Activated T-cell treated with anti-CD3 and anti-CD28 coated beads for 48 hours (primary cell): ENCODE data around the gene DIAPH3.

Source experiments
- DNase-seq: peaks from one replicate; pipeline ENCODE4 v3.0.0-alpha.2; 2020; ENCODE audit warnings: low read depth

DIAPH3 gene

DNA sequence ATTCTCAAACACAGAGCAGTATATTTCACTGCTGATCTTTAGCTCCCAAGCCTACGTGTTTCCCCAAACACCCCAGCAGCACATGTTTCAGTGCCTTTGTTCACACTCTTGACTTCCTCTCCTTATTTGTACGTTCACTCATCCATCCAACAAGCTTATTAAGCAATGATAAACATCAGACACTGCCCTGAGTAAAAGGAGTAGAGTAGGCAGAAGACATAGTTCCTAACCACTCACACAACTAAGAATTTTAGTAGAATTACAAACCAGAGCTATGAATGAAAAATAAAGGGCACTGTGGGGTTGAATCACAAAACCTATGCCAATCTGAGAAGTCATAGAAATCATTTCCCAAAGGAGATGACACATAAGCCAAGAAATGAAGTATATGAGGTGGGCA is 213.5 kb downstream of the DIAPH3 start:
- DNase-seq, result no peak

DNA sequence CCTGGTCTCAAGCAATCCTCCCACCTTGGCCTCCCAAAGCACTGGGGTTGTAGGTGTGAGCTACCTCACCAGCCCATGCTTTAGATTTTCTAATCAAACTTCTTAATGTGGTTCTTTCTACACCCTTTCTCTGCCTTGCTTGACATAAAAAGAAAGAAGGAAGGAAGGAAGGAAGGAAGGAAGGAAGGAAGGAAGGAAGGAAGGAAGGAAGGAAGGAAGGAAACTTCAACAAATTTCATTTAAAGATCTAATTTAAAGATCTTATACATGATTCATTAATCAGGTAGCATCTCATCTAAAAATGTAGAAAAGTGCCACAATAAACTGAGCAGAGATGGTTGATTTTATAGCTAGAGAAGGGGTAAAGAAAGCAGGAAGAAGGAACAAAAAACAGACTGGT is 215.0 kb downstream of the DIAPH3 start:
- no peak for DNase-seq

- DNase-seq, result no peak
Observed at GRCh38 chr13:59946944-59947343, 216.8 kb downstream of the DIAPH3 start.

DNA sequence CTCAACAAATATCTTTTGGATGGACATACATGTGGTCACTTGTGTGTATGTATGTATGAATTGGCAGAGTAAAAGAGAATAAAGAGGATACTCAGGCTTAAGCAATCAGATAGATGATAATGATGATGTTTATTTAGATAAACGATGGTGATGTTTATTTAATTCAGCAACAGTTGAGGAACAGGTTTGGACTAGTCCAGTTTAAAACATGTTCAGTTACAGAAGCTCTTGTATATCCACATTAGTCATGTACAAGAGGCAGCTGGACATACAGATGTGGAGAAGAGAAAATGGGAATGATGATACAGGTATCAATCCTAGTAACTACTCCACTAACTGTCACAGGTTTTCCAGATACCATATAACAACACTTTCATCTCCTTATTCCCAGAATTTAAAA is 232.1 kb downstream of the DIAPH3 start:
- no peak for DNase-seq

- DNase-seq, result no peak
Observed at GRCh38 chr13:59924256-59924655, 239.5 kb downstream of the DIAPH3 start.

GRCh38 chr13:59915252-59915651 is 248.5 kb downstream of the DIAPH3 start:
- DNase-seq, result no peak

- no peak for DNase-seq
Observed at GRCh38 chr13:59914556-59914955, 249.2 kb downstream of the DIAPH3 start.

DNA sequence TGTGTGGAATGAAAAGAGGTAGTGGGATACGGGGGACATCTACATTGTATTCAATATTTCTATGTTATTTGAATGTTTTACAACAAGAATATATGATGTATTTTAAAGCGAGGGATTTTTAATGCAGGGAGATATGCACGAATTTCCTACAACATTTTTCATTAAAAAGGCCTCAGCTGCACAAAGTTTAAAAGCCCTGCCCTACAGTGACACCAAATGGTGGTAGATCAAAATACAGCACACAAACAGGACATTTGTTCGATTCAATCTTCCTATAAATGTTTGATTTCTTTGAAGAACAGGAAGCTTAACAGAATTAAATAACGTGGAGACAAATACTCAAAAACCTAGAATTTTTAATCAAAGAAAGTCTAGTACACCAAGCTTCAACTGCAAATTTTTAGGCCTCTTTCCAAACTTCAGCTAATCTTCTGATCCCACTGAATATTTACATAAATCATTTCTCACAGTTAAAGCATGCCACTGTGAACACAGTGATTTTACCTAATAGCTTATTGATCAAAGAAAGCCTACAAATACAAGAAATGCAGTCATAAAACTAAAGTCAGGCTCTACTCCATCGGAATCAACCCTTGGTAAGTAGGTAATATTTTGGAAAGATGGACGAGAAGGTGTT is 257.2 kb downstream of the DIAPH3 start:
- DNase-seq, result no peak

DNA sequence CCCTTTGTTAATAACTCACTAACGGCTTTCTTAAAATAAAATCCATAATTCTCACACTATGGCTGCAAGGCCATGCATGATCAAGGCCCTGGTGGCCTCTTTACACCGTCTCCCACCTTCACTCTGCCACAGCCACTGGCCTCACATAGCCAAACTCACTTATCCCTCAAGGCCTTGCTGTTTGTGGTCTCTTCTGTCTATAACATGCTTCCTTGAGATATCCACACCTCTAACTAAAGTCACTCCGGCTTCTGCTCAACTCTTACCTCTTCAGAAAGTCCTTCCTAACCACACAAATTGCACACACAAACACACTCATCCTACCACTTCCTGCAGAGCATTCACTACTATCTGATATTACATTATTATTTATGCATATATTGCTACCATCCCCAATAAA is 262.5 kb downstream of the DIAPH3 start:
- DNase-seq, result no peak

GRCh38 chr13:59898066-59898465 is 265.7 kb downstream of the DIAPH3 start:
- no peak for DNase-seq

GRCh38 chr13:59893266-59893665 is 270.5 kb downstream of the DIAPH3 start:
- no peak for DNase-seq

DNA sequence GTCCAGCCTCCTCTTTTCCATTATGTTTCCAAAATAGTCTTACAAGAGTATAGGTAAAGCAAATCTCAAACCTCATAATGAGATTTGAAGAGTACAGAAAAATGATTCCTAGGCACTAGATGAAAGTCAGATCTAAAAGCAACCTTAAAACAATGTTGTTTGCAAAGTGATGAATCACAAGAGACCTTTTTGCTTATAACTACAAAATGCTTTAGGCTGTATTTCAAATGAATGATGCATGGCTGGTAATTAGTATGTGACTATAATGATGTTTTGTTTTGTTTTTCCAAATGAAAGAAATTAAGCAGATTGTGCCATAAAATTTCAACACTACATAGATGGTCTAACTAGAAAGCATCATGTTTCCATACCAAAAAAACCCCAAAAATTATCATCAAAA is 272.7 kb downstream of the DIAPH3 start:
- no peak for DNase-seq

DNA sequence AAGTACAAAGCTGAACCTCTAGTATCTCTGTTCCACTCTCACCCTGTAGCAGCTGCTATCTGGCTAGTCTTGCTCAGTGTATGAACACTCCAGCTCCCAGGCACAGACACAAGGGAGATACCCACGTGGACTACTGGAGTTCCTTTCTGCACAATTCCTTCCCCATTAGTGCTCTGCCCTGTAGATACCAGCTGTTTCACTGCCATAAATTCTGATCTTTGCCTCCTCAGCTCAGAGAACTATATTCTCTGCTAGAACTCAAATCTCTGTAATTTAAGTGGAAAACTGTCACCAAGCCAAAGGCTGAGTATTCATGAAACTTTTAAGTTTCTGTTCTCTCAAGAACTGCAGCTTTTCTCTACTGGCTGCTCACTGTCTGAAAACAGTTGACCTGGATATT is 273.7 kb downstream of the DIAPH3 start:
- DNase-seq, result no peak

GRCh38 chr13:59888408-59888807 is 275.3 kb downstream of the DIAPH3 start:
- DNase-seq, result no peak

DNA sequence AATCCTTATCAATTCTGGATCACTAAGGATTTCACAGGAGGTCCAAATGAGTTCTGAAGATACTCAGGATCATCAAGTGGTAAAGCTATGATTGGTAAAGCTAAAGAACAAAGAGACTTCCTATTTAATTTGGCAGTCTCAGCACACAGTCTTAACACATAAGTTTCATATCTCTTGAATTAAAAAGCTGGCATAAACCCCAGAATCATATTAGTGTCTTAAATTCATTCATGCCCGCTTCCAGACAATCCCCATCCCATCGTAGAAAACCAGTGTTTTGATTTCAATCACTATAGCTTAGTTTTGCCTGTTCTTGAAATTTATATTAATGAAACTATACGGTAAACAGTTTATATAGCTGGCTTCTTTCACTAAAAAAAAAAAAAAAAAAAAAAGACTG is 278.7 kb downstream of the DIAPH3 start:
- no peak for DNase-seq

GRCh38 chr13:59883885-59884284 is 279.8 kb downstream of the DIAPH3 start:
- DNase-seq, result no peak

DNA sequence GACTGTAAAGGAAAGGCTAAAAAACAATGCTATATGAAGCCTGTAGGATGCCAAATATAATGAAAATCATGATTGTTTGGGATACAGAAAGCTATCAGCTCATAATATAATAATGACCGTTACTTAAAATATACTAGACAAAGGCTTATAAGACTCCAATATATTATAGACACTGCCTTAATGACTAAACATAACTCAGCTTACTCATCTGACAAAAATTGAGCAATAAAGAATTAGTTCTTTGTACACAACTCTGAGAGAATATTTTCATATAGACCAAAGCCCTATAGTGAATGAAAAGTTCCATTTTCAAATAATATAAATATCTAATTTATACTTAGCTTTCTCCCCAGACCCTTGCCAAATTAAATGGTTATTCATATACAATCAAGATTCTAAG is 283.3 kb downstream of the DIAPH3 start:
- no peak for DNase-seq

- DNase-seq, result no peak
Observed at GRCh38 chr13:59879281-59879680, 284.4 kb downstream of the DIAPH3 start.

DNA sequence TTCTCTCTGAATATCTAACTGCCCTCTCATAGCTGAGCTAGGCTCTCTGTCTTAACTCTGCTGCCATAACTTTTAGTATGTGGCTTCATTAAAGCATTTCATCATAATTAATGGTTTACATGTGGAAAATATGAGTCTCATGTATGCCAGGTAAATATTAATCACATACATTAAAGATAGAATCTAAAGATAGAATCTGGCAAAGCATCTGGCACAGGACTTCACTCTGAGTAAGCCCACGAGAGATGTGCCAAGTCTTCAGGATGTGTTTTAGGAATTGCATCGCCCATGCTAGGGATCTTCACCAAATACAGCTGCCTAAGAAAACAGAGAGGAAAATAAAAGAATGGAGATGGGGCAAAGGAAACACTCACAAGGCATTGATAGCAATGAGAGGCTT is 285.8 kb downstream of the DIAPH3 start:
- DNase-seq, result no peak

GRCh38 chr13:59874973-59875372 is 288.8 kb downstream of the DIAPH3 start:
- DNase-seq, result no peak

GRCh38 chr13:59873856-59874255 is 289.9 kb downstream of the DIAPH3 start:
- DNase-seq, result no peak

- no peak for DNase-seq
Observed at GRCh38 chr13:59873309-59873708, 290.4 kb downstream of the DIAPH3 start.

GRCh38 chr13:59867867-59868266 is 295.9 kb downstream of the DIAPH3 start:
- DNase-seq, result no peak

DNA sequence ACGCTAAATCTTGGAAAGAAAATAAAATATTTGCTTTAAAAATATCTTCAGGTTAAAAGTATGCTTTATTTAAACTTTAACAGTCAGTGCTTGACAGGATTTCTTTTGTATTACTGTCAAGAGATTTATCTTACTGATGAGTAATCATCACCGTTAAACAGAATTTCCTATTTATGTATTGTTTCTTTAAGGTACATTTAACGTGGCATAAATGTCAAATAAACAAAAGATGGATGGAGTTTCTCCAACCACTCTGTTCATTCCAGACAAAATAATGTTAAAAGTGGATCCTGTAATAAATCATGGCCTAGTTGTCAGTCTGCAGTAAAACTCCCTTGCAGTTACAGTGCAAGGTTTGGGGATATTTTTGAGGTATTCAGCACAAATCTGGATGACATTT is 298.3 kb downstream of the DIAPH3 start:
- no peak for DNase-seq

- no peak for DNase-seq
Observed at GRCh38 chr13:59863621-59864020, 300.1 kb downstream of the DIAPH3 start.
